Inferior parietal cortex (tissue), 1 donor: Measurements from ENCODE around the gene NOC2L.

Experiments
- DNase-seq: peaks from one replicate; pipeline ENCODE4 v3.0.0-alpha.2; 2016; ENCODE audit errors: extremely low spot score

NOC2L gene

GRCh38 chr1:942864-943533, 16.1 kb downstream of the NOC2L start:
- DNase-seq = no peak

GRCh38 chr1:942411-942821, 16.6 kb downstream of the NOC2L start:
- no peak for DNase-seq

- DNase-seq = no peak
Observed at GRCh38 chr1:941588-942383, 17.3 kb downstream of the NOC2L start.

- DNase-seq = no peak
Observed at GRCh38 chr1:941015-941587, 18.0 kb downstream of the NOC2L start.

GRCh38 chr1:940107-941014, 18.7 kb downstream of the NOC2L start:
- DNase-seq = no peak

GRCh38 chr1:939511-940106, 19.4 kb downstream of the NOC2L start:
- DNase-seq = no peak

GRCh38 chr1:938711-939489, 20.2 kb downstream of the NOC2L start:
- no peak for DNase-seq

- no peak for DNase-seq
Observed at GRCh38 chr1:938088-938683, 20.9 kb downstream of the NOC2L start.

GRCh38 chr1:937521-937920, 21.5 kb downstream of the NOC2L start:
- DNase-seq = no peak

GRCh38 chr1:936348-937264, 22.4 kb downstream of the NOC2L start:
- no peak for DNase-seq

- no peak for DNase-seq
Observed at GRCh38 chr1:935751-936231, 23.3 kb downstream of the NOC2L start.

- DNase-seq = no peak
Observed at GRCh38 chr1:934991-935750, 23.9 kb downstream of the NOC2L start.

GRCh38 chr1:933603-933940, 25.5 kb downstream of the NOC2L start:
- DNase-seq = no peak

GRCh38 chr1:932776-933602, 26.1 kb downstream of the NOC2L start:
- DNase-seq = no peak

GRCh38 chr1:932173-932510, 26.9 kb downstream of the NOC2L start:
- no peak for DNase-seq

- no peak for DNase-seq
Observed at GRCh38 chr1:931380-932172, 27.5 kb downstream of the NOC2L start.

GRCh38 chr1:930633-931138, 28.4 kb downstream of the NOC2L start:
- DNase-seq = no peak
